NCI-H2029 (cell line): ENCODE measurements around the gene KCNAB1.
"Not testable (repeated sequence)": the region's sequence is repeated elsewhere in the genome, so short reads cannot be mapped to it uniquely, and the experiment has no call there.

Experiments used
- DNase-seq: peaks from one replicate; lab custom pipeline; 2025; lab: John Stamatoyannopoulos, UW

The KCNAB1 gene

DNA sequence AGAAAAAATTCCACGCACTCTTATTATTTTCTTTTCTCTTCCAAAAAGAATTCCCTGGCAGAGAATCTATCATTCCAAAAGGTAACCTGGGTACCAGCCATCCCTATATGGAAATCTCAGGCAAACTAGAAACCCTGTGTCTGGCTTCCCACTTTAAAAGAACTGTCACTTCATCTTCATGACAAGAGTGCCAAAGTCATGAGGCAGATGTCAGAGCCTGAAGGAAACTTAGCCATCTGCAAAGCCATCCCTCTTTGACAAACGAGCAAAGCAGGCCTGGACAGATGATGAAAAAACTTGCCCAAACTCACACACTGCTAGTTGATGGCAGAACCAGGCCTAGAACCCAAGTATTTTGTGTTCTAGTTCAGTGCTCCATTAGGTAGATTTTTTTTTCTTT lies 418.7 kb downstream of the KCNAB1 start:
- DNase-seq, result no peak

DNA sequence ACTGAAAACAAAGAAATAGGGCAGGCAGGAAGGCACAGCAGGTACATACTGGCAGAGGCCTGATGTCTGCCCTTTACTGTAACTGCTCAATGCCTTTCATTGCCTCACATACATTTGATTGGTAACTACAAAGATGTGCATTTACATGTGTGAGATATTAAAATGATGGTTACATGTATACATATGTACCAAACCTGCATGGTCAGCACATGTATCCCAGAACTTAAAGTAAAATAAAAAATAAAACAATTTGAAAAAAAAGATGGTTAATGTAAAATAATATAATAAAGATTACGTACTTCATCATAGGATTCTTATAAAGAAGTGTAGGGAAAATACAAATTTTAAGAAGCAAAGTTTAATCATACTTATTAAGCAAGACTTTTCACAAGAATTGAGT lies 419.4 kb downstream of the KCNAB1 start:
- DNase-seq, result no peak

DNA sequence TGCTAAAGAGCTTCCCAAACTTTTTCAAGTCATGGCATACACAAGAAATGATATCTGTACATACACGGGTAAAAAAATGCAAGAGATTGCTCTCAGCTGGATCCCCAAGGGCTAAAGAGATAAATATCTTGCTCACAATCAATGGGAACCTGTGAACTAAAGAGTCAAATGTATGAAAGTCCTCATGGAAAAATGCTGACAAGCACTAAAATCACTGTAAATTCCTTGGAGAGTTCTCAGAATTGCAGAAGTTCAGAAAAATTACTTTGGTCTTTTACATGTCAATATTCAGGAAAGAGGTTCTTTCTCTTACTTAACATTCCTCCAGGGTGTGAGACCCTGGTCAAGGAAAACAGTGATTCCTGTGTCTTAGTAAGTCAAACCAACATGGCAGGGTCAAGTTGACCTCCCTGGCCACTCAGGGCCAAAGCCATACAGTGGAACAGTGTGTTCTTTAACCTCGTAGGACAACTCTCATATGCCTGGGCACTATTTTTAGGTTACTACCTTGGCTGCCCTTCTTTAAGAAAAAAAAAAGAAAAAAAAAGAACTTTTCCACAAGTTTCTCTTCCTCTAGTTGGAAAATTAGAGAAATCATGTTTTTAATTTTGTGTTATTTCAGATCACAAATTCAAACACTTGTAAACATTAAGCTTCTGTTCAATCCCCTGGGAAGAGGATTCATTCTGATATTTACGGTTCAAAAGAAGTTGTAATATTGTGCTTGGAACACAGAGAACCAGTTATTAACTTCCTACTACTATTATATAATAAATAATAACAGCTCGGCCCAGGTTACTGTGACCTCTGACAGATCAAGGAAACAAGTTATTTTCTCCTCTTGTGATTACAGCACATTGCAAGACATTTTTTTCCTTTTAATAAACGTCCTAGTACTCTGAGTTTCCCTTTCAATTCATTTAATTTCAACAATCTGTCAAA lies 422.0 kb downstream of the KCNAB1 start:
- DNase-seq, result no peak

DNA sequence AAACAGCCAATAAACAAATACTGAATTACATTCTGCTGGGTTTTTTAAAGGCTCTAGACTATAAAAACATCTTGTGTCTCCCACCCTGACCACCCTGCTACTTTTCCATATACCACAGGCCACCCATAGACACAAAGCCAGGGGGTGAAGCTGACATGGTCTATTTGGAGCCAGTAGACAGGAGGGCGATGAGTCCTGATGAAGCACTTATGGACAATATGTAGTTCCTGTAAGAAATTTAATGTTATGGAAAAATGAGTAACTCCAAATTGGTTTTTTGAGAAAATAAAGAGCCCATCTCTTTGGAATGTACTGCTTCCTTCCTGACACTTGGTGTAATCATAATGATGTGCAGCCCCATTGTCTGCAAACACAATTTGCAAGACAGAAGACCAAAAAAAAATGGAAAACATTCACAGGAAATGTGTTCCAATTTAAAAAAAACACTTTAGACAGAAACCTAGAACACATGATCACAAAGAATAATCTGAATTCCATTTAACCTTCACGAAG lies 422.7 kb downstream of the KCNAB1 start:
- DNase-seq, result no peak

DNA sequence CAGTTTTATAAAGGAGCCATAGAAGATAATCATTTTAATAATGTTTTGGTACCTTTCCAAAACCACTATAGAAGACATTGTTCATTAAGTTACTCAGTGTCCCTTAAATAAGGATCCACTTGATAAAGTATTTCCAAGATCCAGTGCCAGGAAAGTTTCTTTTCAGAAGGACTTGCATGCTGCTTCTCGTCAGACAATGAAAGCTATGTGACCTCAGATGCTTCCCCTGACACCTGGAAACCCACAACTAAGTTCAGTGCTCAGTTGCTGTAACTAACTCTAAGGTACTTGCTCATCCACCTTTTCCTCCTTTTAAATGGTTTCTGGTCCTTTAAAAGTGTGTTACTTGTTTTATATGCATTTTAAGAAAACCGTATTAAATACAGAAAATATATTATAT lies 427.3 kb downstream of the KCNAB1 start:
- DNase-seq, result no peak

DNA sequence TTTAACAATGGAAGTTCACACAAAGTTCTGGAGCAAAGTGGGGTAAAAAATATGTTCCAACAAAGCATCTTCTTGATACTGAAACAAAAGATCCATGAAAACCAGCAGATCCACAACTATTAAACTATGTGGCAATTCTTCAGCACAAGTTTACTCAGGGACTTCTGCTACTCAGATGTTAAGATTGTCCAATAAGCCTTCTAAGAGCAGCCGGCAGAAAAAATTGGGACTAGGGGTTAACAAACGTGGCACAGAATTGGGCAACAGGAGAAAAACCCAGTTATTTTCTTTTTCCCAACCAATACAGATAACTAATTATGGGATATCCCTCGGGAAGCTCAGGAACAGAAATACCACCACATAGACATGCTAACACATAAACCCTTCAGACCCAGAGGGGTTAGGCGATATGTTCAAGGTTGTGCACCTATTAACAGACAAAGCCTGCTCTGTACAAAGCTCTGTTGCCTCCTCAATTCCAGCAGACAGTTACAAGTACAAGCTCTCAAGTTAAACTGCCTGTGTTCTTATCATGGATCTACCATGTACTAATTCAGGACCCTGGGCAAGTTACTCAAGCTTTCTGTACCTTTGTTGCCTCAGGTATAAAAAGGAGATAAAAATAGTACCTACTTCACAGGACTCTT lies 427.8 kb downstream of the KCNAB1 start:
- no peak for DNase-seq

DNA sequence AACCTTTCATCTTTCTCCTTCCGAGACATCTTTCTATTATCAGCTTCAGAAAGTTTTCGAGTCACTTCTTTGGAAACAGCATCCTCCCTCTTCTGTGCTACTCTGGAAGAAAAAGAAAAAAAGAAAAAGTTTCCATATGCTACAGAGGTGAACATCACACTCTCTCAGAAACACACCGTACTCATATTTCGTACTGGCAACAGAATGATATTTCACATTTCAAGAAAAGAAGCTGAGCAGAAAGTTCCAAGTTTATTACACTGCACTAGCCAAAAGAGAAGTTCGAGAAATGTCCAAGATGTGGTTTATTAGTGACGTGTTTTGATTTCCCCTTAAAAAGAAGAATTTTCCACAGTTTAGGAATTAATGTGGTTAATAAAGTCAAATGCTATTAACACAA lies 428.5 kb downstream of the KCNAB1 start:
- DNase-seq, result no peak

DNA sequence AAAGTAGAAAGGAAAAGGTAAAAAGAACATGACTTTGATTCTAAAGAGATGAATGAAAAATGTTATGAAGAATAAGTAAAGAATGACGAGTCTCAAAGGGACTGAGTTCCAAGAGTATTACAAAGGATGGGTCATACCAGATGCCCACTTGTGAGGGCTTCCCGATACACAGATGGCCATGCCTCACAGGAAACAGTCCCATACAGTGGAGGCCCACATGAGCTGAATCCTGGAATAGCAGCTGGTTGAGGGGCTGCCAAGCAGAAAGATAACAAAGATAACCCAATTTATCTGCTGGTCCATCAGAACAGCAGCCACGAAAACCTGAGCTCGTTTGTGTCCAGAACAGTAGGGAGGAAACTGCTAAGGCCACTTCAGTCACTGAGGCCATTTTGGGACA lies 430.9 kb downstream of the KCNAB1 start:
- no peak for DNase-seq

DNA sequence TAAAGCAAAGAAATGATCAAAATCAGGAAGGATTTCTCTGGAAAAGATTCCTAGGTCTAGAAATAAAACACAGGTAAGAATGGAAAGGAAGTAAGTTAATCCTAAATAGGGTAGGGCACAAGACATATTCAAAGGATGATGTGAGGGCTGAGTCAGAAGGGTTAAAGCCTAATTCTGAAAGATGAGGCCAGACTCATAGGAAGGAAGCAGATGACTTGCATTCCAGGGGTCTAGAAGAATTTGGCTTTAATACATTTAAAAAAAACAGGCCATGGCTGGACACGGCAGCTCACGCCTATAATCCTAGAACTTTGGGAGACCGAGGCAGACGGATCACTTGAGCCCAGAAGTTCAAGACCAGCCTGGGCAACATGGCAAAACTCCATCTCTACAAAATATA lies 431.4 kb downstream of the KCNAB1 start:
- no peak for DNase-seq

DNA sequence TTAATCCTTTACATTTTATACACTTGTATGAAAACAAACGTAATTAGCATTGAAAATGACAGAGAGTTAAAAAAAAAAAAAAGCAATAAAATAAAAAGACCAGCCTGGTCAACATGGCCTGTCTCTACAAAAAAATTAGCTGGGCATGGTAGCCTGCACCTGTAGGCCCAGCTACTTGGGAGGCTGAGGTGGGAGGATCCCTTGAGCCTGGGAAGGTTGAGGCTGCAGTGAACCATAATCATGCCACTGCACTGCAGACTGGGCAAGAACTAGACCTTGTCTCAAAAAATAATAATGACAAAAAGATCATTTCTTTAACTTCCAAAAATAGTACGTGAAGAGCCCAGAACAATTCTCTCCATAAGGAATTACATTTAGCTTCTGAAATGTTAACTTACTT lies 432.6 kb downstream of the KCNAB1 start:
- DNase-seq, result no peak

DNA sequence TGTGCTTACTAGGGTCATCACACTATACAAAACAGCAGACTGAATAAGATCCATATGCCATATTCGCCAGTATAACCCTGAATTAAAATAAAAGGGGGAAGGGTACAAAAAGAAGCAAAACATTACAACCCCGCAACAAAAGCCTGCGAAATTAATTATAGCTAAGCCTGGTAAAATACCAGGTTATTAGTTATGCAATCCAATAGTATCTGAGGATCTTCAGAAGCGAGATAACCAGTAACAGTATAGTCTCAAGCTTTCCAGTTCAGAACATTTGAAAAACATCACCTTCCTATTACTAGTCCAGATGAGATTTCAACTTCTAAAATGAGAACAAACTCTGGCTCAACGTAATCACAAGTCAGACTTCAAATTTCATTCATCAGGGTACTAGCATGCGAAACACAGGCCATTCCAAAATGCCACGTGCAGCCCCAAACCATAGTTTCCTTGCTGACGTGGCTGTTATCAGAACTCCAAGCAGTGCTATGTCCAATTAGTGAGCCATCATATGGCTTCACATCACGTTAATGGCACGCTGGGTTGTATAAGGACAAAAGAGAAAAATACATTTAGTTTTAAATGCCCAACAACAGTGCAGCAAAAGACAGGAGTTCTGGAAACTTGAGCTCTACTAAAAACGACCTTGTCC lies 433.5 kb downstream of the KCNAB1 start:
- no peak for DNase-seq

DNA sequence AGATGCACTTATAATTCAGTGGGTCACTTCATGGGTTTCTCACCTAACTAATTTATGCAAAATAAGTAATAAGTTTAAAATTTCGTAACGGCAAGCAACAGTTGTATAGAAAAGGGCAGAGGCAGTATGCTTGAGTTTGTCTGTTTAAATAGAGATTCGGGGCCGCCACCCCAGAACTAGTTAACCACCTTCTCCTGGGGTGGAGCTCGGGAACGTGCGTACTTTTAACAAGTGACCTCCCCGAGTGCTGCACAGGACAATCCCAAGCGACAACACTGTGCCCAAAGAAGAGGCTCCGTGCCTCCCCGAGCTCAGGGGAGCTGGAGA lies 434.1 kb downstream of the KCNAB1 start:
- DNase-seq, result no peak

DNA sequence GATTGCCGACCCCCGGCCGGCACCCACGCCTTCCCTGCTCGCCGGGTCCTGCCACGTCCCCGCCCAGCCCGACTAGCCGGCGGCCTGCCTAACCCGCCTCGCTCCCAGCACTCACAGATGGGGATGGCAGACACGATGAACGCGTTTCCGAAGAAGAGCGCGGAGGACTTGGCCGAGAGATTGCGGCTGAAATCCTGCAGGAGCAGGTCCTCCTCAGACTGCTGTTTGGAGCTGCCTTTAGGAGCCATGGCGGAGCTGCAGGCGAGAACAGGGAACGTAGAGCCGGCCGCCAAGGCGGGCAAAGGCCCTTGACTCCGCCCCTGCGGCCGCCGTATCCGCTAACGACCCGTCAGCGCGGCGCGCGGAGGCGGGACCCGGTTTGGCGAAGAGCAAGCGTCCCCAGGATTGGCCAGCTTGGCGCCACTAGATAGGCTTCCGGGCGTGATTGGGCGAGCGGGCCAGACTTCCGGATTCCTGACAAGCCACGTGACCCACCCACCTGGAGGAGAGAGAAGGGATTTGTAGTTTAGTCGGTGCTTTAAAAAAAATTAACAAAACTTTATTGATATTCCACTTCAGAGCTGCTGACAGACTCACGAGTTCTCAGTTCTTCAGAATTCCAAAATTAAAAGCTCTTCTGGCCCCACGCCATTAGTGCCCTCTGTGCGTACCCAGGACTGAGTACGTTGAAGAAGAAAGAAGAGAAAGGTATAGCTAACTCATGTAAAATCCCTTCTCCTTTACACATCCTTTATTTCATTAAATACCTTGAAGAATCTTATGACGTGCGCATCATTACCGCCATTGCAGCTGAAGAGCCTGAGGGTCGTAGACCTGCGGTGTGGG lies 434.7 kb downstream of the KCNAB1 start, which contains the start of gene SSR3:
Gene SSR3, minus strand, starts transcription at position 276 of the 846 bp plus-strand sequence. Its CDS starts 28 bp downstream, at position 248.
- peak; percentile 98 for DNase-seq

DNA sequence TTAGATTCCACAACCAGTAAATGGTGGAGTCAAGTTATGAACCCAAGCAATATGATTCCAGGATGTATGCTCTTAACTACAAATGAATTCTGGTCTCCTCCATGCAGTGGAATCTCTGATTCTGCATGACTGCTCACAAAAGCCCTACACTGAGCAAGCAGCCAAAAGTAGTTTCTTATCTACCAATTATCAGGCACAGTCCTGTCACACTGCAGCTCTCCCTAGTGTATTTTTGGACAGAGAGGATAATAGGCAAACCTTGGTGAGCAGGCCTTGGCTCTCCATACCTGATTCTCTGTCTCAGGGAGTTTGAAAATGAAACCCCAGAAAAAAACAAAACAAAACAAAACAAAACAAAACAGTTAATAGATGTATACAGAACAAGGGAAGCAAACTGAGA lies 438.0 kb downstream of the KCNAB1 start:
- no peak for DNase-seq

DNA sequence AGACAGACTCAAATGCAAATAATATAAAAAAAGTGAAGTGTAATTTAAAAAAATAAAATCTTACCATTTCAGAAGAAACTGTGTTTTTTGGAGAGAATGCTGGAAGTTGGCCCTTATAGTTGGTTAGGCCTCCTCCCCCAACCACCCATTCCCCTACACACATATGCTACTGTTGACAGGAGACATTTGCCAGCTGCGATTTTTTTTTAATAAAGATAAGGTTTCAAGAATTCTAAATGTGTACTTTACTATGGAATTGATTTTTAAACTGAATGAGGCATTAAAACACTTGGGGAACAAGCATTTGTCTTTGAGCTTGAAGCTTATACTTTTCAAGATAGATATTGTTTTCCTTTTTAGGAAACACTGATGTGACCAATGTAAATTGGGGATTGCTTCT lies 438.9 kb downstream of the KCNAB1 start:
- DNase-seq, result no peak

DNA sequence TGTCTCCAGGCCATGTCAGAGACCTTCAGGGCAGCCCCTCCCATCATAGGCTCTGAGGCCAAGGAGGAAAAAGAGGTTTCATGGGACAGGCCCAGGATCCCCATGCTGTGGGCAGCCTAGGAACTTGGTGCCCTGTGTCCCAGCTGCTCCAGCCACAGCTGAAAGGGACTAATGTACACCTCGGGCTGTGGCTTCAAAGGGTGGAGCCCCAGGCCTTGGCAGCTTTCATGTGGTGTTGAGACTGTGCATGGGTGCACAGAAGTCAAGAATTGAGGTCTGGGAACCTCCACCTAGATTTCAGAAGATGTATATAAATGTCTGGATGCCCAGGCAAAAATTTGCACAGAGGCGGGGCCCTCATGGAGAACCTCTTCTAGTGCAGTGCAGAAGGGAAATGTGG lies 441.2 kb downstream of the KCNAB1 start:
- DNase-seq, result no peak

DNA sequence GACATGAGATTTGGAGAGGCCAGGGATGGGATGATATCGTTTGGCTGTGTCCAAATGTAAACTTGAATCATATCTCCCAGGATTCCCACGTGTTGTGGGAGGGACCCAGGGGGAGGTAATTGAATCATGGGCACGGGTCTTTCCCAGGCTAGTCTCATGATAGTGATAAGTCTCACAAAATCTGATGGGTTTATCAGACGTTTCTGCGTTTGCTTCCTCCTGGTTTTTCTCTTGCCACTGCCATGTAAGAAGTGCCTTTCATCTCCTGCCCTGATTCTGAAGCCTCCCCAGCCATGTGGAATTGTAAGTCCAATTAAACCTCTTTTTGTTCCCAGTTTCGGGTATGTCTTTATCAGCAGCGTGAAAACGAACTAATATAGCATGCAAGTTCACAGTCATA lies 442.1 kb downstream of the KCNAB1 start:
- not testable (repeated sequence) for DNase-seq

DNA sequence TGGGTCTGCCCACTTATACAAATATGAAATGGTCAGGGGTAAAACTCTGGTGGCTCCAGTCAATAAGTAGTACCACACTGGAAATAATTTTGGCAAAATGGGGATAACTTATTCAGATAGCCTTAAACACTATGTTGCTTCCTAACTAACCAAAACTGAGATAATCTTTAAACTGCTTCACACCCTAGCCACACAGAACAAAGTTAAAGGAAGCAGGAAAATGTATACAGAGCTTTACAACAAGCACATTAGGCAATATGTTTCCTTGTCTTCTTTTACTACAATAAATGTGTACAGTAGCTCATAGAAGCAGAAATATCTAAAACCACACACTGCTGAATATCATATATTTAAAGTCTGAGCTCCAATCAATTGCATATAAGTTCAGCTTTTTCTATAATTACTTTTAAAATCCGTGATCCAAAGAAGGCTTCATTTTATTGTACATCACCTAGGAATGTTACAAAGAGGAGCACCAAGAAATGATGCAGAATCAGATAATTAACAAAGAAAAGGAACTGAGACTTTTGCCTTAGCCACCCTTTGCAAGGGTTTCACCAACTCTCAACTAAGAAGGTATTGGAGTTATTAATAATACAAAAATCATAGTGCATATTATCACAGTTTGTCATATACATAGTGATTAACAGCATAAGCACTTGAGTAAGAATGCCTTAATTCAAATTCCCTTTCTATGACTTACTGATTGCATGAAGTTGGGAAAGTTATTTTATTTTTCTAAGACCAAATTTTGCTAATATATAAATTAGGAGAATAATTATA lies 443.7 kb downstream of the KCNAB1 start:
- no peak for DNase-seq

DNA sequence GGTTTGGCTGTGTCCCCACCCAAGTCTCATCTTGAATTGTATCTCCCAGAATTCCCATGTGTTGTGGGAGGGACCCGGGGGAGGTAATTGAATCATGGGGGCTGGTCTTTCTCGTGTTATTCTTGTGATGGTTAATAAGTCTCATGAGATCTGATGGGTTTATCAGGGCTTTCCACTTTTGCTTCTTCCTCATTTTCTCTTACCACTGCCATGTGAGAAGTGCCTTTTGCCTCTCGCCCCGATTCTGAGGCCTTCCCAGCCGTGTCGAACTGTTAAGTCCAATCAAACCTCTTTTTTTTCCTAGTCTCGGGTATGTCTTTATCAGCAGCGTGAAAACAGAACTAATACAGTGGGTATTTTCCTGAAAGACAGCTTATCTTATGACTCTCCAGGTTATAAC lies 448.6 kb downstream of the KCNAB1 start:
- DNase-seq, result not testable (repeated sequence)

DNA sequence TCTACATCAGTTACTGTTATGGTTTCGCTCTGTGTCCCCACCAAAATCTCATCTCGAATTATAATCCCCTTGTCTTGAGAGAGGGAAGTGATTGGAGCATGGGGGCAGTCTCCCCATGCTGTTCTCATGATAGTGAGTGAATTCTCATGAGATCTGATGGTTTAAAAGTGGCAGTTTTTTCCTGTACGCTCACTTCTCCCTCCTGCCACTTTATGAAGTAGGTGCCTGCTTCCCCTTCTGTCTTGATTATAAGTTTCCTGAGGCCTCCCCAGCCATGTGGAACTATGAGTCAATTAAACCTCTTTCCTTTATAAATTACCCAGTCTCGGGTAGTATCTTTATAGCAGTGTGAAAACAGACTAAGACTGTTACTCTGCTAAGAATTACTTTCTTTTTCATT lies 449.5 kb downstream of the KCNAB1 start:
- DNase-seq, result not testable (repeated sequence)

DNA sequence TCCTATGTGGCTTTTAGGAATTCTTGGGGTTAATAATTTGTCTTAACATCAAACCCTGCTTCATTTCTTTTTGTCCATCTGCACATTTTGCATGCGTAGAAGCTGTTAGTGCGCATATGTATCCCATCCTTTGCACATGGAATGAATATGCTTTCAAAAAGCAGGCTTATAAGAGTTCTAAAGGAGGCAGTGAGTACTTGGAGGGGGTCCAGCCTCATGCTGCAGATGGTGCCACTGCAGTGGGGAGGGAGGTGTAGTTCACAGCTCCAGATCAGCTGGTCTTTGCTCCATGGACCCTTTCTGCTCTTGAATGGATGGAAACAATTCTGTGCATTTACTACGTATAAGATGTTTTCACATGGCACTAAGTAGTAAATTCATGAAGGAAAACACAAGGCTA lies 455.3 kb downstream of the KCNAB1 start:
- no peak for DNase-seq
